ENCODE measurements around the gene CGB8.
A peak's percentile ranks its signal among the peaks of the same experiment; 100 is the strongest.

CGB8 gene

GRCh38 chr19:49085868-49086232 is 36.9 kb upstream of the CGB8 start:
- Histone ChIP-seq H3K27ac (ENCODE audit: low read length) (peak overlapping the region; percentile 61; the same call in 1 of the 2 replicates), H3K4me3 (ENCODE audit: low read length) (peak overlapping the region; percentile 96), H3K79me2 (ENCODE audit: low read length) (peaks cover 54% of the 10 kb centered on the region), H3K4me1 (ENCODE audit: low read length) (peaks cover 12% of the 10 kb centered on the region), H3K9me3 (replicated peaks; ENCODE audit: insufficient read depth, low read length) (no peaks in the 10 kb centered on the region), H3K27me3 (replicated peaks; ENCODE audit: insufficient read depth, low read length) (no peaks in the 10 kb centered on the region), H2AFZ (ENCODE audit: low read length) (peak overlapping the region; percentile 99), H3K9me2 (replicated peaks; ENCODE audit: insufficient read depth, low read length) (no peaks in the 10 kb centered on the region), H3K9ac (ENCODE audit: low read length) (peak overlapping the region; percentile 91), H3K36me3 (replicated peaks; ENCODE audit: insufficient read depth, low read length) (peaks cover 6% of the 10 kb centered on the region), H4K20me1 (ENCODE audit: insufficient read depth, low read length) (peaks cover 35% of the 10 kb centered on the region), H3F3A (ENCODE audit: insufficient read depth, low read length) (no peaks in the 10 kb centered on the region; the same call in 1 of the 2 replicates), H3K4me2 (ENCODE audit: low read depth, low read length) (peak overlapping the region; percentile 99)
- DNase-seq: no peak
- TF ChIP-seq EZH2phosphoT487 (IDR thresholded peaks at IDR 0.05; ENCODE audit: low read length): no peak
- TF ChIP-seq, protein P1, sequence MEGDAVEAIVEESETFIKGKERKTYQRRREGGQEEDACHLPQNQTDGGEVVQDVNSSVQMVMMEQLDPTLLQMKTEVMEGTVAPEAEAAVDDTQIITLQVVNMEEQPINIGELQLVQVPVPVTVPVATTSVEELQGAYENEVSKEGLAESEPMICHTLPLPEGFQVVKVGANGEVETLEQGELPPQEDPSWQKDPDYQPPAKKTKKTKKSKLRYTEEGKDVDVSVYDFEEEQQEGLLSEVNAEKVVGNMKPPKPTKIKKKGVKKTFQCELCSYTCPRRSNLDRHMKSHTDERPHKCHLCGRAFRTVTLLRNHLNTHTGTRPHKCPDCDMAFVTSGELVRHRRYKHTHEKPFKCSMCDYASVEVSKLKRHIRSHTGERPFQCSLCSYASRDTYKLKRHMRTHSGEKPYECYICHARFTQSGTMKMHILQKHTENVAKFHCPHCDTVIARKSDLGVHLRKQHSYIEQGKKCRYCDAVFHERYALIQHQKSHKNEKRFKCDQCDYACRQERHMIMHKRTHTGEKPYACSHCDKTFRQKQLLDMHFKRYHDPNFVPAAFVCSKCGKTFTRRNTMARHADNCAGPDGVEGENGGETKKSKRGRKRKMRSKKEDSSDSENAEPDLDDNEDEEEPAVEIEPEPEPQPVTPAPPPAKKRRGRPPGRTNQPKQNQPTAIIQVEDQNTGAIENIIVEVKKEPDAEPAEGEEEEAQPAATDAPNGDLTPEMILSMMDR (IDR thresholded peaks at IDR 0.05; ENCODE audit: low read length): no peak
- no peak for TF ChIP-seq EZH2 (optimal IDR thresholded peaks at IDR 0.05; ENCODE audit: low read depth, low read length)

DNA sequence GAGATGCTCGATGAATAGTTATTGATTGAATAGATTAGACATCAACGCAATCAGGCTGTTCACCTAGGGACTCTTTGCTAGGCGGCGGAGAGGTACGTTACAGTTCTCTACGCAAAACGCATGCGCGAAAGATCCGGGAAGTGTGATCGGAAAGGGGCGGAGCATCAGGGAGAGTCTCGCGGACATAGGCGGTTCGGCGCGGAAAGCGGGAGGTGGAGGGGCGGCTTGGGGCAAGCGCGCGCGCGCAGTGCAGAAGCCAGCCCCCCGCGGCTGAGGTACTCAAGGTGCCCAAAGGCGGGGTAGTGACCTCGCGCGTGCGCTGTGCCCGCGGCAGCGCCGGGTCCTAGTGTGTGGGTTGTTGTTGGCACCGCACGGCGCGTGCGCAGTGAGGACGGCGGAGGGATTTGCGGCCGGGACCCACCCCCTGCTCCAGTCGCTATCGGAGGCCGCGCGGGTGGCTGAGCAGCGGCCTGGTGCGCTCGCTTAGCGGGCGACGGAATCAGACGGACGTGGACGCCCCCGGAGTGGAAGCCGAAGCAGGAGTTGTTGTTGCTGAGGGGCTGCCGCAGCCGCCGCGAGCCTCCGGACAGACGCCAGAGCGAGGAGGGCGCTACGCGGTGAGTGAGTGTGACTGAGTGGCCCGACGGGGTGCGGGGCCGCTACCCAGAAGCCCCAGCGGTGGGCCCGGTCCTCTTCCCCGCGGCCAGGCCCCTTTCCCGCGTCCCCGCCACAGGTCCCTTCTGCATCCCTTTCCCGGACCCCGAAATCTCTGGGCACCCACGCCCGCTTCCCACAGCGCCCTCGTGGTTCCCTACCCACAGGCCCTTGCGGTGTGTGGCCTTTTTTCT is 36.3 kb upstream of the CGB8 start, which contains the start of gene SNRNP70:
SNRNP70 (plus strand) TSS at position 432 of the 848 bp plus-strand sequence. CDS start 964 bp downstream, outside the sequence.
- peaks cover 29% of the 10 kb centered on the region for H4K20me1 ChIP-seq (ENCODE audit: insufficient read depth, low read length)
- peaks cover 12% of the 10 kb centered on the region for H3K4me1 ChIP-seq (ENCODE audit: low read length)
- no peaks in the 10 kb centered on the region for H3F3A ChIP-seq (ENCODE audit: insufficient read depth, low read length)
- peaks cover 3% of the 10 kb centered on the region; the same call in 1 of the 2 replicates for H3K36me3 ChIP-seq (replicated peaks; ENCODE audit: insufficient read depth, low read length)
- H3K9me3 ChIP-seq (replicated peaks; ENCODE audit: insufficient read depth, low read length): no peaks in the 10 kb centered on the region
- no peaks in the 10 kb centered on the region for H3K9me2 ChIP-seq (replicated peaks; ENCODE audit: insufficient read depth, low read length)
- H3K27ac ChIP-seq (ENCODE audit: low read length): peak within 1 kb of the TSS; percentile 61; the same call in 1 of the 2 replicates
- peak within 1 kb of the TSS; percentile 96 for H3K4me3 ChIP-seq (ENCODE audit: low read length)
- peak; percentile 99 for DNase-seq
- peak within 1 kb of the TSS; percentile 91 for H3K9ac ChIP-seq (ENCODE audit: low read length)
- TF ChIP-seq EZH2 (optimal IDR thresholded peaks at IDR 0.05; ENCODE audit: low read depth, low read length) (no peak), EZH2phosphoT487 (IDR thresholded peaks at IDR 0.05; ENCODE audit: low read length) (no peak)
- TF ChIP-seq, protein P1 (IDR thresholded peaks at IDR 0.05; ENCODE audit: low read length): no peak
- H3K27me3 ChIP-seq (replicated peaks; ENCODE audit: insufficient read depth, low read length): no peaks in the 10 kb centered on the region
- H2AFZ ChIP-seq (ENCODE audit: low read length): peak within 1 kb of the TSS; percentile 99
- peak within 1 kb of the TSS; percentile 99 for H3K4me2 ChIP-seq (ENCODE audit: low read depth, low read length)
- H3K79me2 ChIP-seq (ENCODE audit: low read length): peaks cover 48% of the 10 kb centered on the region

- no peaks in the 10 kb centered on the region for H3K9me2 ChIP-seq (replicated peaks; ENCODE audit: insufficient read depth, low read length)
- no peaks in the 10 kb centered on the region for H3K27me3 ChIP-seq (replicated peaks; ENCODE audit: insufficient read depth, low read length)
- H2AFZ ChIP-seq (ENCODE audit: low read length): peak overlapping the region; percentile 99
- H3K36me3 ChIP-seq (replicated peaks; ENCODE audit: insufficient read depth, low read length): peaks cover 3% of the 10 kb centered on the region; the same call in 1 of the 2 replicates
- peaks cover 40% of the 10 kb centered on the region for H3K79me2 ChIP-seq (ENCODE audit: low read length)
- H3F3A ChIP-seq (ENCODE audit: insufficient read depth, low read length): no peaks in the 10 kb centered on the region
- H3K4me2 ChIP-seq (ENCODE audit: low read depth, low read length): peak overlapping the region; percentile 97
- peak overlapping the region; percentile 96 for H3K4me3 ChIP-seq (ENCODE audit: low read length)
- peaks cover 12% of the 10 kb centered on the region for H3K4me1 ChIP-seq (ENCODE audit: low read length)
- no peaks in the 10 kb centered on the region for H3K9me3 ChIP-seq (replicated peaks; ENCODE audit: insufficient read depth, low read length)
- no peak for DNase-seq
- no peak for TF ChIP-seq EZH2 (optimal IDR thresholded peaks at IDR 0.05; ENCODE audit: low read depth, low read length)
- TF ChIP-seq, protein P1 (IDR thresholded peaks at IDR 0.05; ENCODE audit: low read length): no peak
- no peak for TF ChIP-seq EZH2phosphoT487 (IDR thresholded peaks at IDR 0.05; ENCODE audit: low read length)
- peaks cover 25% of the 10 kb centered on the region for H4K20me1 ChIP-seq (ENCODE audit: insufficient read depth, low read length)
- H3K27ac ChIP-seq (ENCODE audit: low read length): peak overlapping the region; percentile 61; the same call in 1 of the 2 replicates
- H3K9ac ChIP-seq (ENCODE audit: low read length): peak overlapping the region; percentile 91; the same call in 1 of the 2 replicates
Observed at GRCh38 chr19:49084206-49085019, 35.5 kb upstream of the CGB8 start.
